ENCODE measurements around the gene FOXN3. TPM values are rescaled to one million over a fixed set of nuclear protein-coding genes. Genes with fewer than 3 reads are reported as not detected.
A peak's percentile ranks its signal among the peaks of the same experiment; 100 is the strongest.

FOXN3 gene
- total and polyA plus RNA-seq, 5 donors = 31.5 to 146 (median 119) TPM

- Histone ChIP-seq H3K27ac (ENCODE audit: low read length) (no peak overlapping the region), H3K4me3 (ENCODE audit: low read length) (no peak overlapping the region), H3K4me1 (ENCODE audit: control insufficient read depth, insufficient read depth, low read length) (peaks cover 7% of the 10 kb centered on the region), H3K27me3 (ENCODE audit: control insufficient read depth, insufficient read depth) (no peaks in the 10 kb centered on the region), H3K9me3 (ENCODE audit: control insufficient read depth, low read length) (no peaks in the 10 kb centered on the region)
- WGBS = 92% methylated on average over 3 of the region's 3 CpGs
- ATAC-seq (no peak), DNase-seq (peak in 1 of 3 donors; percentile 50)
- intact Hi-C loops (cut with DNase I) = loop anchor here in 1 of 4 donors (10.0 kb wide), 1 partner anchor 209 kb away; no protein-coding TSS in a partner anchor
These were observed 33.0 kb downstream of the FOXN3 start for GRCh38 chr14:89384023-89384422.

- H3K4me1 ChIP-seq (ENCODE audit: control insufficient read depth, insufficient read depth, low read length) = peaks cover 4% of the 10 kb centered on the region
- ATAC-seq (no peak), DNase-seq (no peak)
- 73% methylated on average over 14 of the region's 14 CpGs for WGBS
- no peaks in the 10 kb centered on the region for H3K9me3 ChIP-seq (ENCODE audit: control insufficient read depth, low read length)
- H3K4me3 ChIP-seq (ENCODE audit: low read length) = no peak overlapping the region
- H3K27me3 ChIP-seq (ENCODE audit: control insufficient read depth, insufficient read depth) = no peaks in the 10 kb centered on the region
- intact Hi-C loops (cut with DNase I) = loop anchor here in 1 of 4 donors (10.0 kb wide), 1 partner anchor 208 kb away; no protein-coding TSS in a partner anchor
- H3K27ac ChIP-seq (ENCODE audit: low read length) = no peak overlapping the region
These were observed 33.9 kb downstream of the FOXN3 start for GRCh38 chr14:89382901-89383845.

- Histone ChIP-seq H3K4me3 (ENCODE audit: low read length) (no peak overlapping the region), H3K4me1 (ENCODE audit: control insufficient read depth, insufficient read depth, low read length) (peaks cover 4% of the 10 kb centered on the region), H3K27ac (ENCODE audit: low read length) (no peak overlapping the region), H3K27me3 (ENCODE audit: control insufficient read depth, insufficient read depth) (no peaks in the 10 kb centered on the region), H3K9me3 (ENCODE audit: control insufficient read depth, low read length) (no peaks in the 10 kb centered on the region)
- intact Hi-C loops (cut with DNase I) = loop anchor here in 1 of 4 donors (10.0 kb wide), 1 partner anchor 208 kb away; no protein-coding TSS in a partner anchor
- DNase-seq (no peak), ATAC-seq (no peak)
- 80% methylated on average over 5 of the region's 5 CpGs for WGBS
These were observed 34.5 kb downstream of the FOXN3 start for GRCh38 chr14:89382487-89382886.

GRCh38 chr14:89379891-89380820 lies 36.9 kb downstream of the FOXN3 start:
- no peaks in the 10 kb centered on the region for H3K9me3 ChIP-seq (ENCODE audit: control insufficient read depth, low read length)
- no peak for DNase-seq
- H3K4me3 ChIP-seq (ENCODE audit: low read length) = no peak overlapping the region
- WGBS = 95% methylated on average over 16 of the region's 16 CpGs
- intact Hi-C loops (cut with DNase I) = loop anchor here in 1 of 4 donors (10.0 kb wide), 1 partner anchor 205 kb away; no protein-coding TSS in a partner anchor
- ATAC-seq = no peak
- no peak overlapping the region for H3K27ac ChIP-seq (ENCODE audit: low read length)
- peaks cover 2% of the 10 kb centered on the region for H3K4me1 ChIP-seq (ENCODE audit: control insufficient read depth, insufficient read depth, low read length)
- no peaks in the 10 kb centered on the region for H3K27me3 ChIP-seq (ENCODE audit: control insufficient read depth, insufficient read depth)

GRCh38 chr14:89379006-89379405 lies 38.0 kb downstream of the FOXN3 start:
- Histone ChIP-seq H3K4me1 (ENCODE audit: control insufficient read depth, insufficient read depth, low read length) (peaks cover 2% of the 10 kb centered on the region), H3K9me3 (ENCODE audit: control insufficient read depth, low read length) (no peaks in the 10 kb centered on the region), H3K27me3 (ENCODE audit: control insufficient read depth, insufficient read depth) (no peaks in the 10 kb centered on the region), H3K27ac (ENCODE audit: low read length) (no peak overlapping the region), H3K4me3 (ENCODE audit: low read length) (no peak overlapping the region)
- WGBS = 74% methylated on average over 9 of the region's 9 CpGs
- ATAC-seq (peak; percentile 55 to 73), DNase-seq (peak in 1 of 3 donors; percentile 53)
- intact Hi-C loops (cut with DNase I) = no loop called here

GRCh38 chr14:89378119-89378518 lies 38.9 kb downstream of the FOXN3 start:
- H3K4me1 ChIP-seq (ENCODE audit: control insufficient read depth, insufficient read depth, low read length) = peaks cover 2% of the 10 kb centered on the region
- no peaks in the 10 kb centered on the region for H3K9me3 ChIP-seq (ENCODE audit: control insufficient read depth, low read length)
- WGBS = 50% methylated on average over 5 of the region's 5 CpGs
- H3K27me3 ChIP-seq (ENCODE audit: control insufficient read depth, insufficient read depth) = no peaks in the 10 kb centered on the region
- H3K27ac ChIP-seq (ENCODE audit: low read length) = no peak overlapping the region
- ATAC-seq (peak; percentile 25 to 63), DNase-seq (peak in 1 of 3 donors; percentile 37)
- no peak overlapping the region for H3K4me3 ChIP-seq (ENCODE audit: low read length)
- intact Hi-C loops (cut with DNase I) = no loop called here

- ATAC-seq = no peak
- DNase-seq = no peak
- H3K27me3 ChIP-seq (ENCODE audit: control insufficient read depth, insufficient read depth) = no peaks in the 10 kb centered on the region
- no peaks in the 10 kb centered on the region for H3K9me3 ChIP-seq (ENCODE audit: control insufficient read depth, low read length)
- no peak overlapping the region for H3K27ac ChIP-seq (ENCODE audit: low read length)
- no peak overlapping the region for H3K4me3 ChIP-seq (ENCODE audit: low read length)
- WGBS = 94% methylated on average over 3 of the region's 3 CpGs
- H3K4me1 ChIP-seq (ENCODE audit: control insufficient read depth, insufficient read depth, low read length) = peaks cover 2% of the 10 kb centered on the region
- intact Hi-C loops (cut with DNase I) = no loop called here
These were observed 39.5 kb downstream of the FOXN3 start for GRCh38 chr14:89377544-89377943.

- DNase-seq (no peak), ATAC-seq (no peak)
- WGBS = 93% methylated on average over 3 of the region's 3 CpGs
- Histone ChIP-seq H3K4me1 (ENCODE audit: control insufficient read depth, insufficient read depth, low read length) (peaks cover 7% of the 10 kb centered on the region), H3K4me3 (ENCODE audit: low read length) (no peak overlapping the region), H3K27ac (ENCODE audit: low read length) (no peak overlapping the region), H3K27me3 (ENCODE audit: control insufficient read depth, insufficient read depth) (no peaks in the 10 kb centered on the region), H3K9me3 (ENCODE audit: control insufficient read depth, low read length) (no peaks in the 10 kb centered on the region)
- intact Hi-C loops (cut with DNase I) = no loop called here
These were observed 42.1 kb downstream of the FOXN3 start for GRCh38 chr14:89374908-89375307.

GRCh38 chr14:89373185-89373584 lies 43.8 kb downstream of the FOXN3 start:
- 94% methylated on average over 2 of the region's 2 CpGs for WGBS
- Histone ChIP-seq H3K9me3 (ENCODE audit: control insufficient read depth, low read length) (no peaks in the 10 kb centered on the region), H3K27ac (ENCODE audit: low read length) (no peak overlapping the region), H3K4me1 (ENCODE audit: control insufficient read depth, insufficient read depth, low read length) (peaks cover 9% of the 10 kb centered on the region), H3K4me3 (ENCODE audit: low read length) (no peak overlapping the region), H3K27me3 (ENCODE audit: control insufficient read depth, insufficient read depth) (no peaks in the 10 kb centered on the region)
- ATAC-seq (no peak), DNase-seq (no peak)
- intact Hi-C loops (cut with DNase I) = no loop called here

GRCh38 chr14:89372512-89372883 lies 44.5 kb downstream of the FOXN3 start:
- intact Hi-C loops (cut with DNase I) = no loop called here
- H3K4me3 ChIP-seq (ENCODE audit: low read length) = no peak overlapping the region
- H3K27me3 ChIP-seq (ENCODE audit: control insufficient read depth, insufficient read depth) = no peaks in the 10 kb centered on the region
- H3K27ac ChIP-seq (ENCODE audit: low read length) = no peak overlapping the region
- DNase-seq = no peak
- no peaks in the 10 kb centered on the region for H3K9me3 ChIP-seq (ENCODE audit: control insufficient read depth, low read length)
- peaks cover 12% of the 10 kb centered on the region for H3K4me1 ChIP-seq (ENCODE audit: control insufficient read depth, insufficient read depth, low read length)
- no peak for ATAC-seq
- WGBS = 80% methylated on average over 2 of the region's 2 CpGs

Data from right cardiac atrium (tissue), 5 donors.